Measurements from ENCODE around the gene UGGT2.
"Not testable (repeated sequence)": the region's sequence is repeated elsewhere in the genome, so short reads cannot be mapped to it uniquely, and the experiment has no call there.

- TF ChIP-seq CTCF (IDR thresholded peaks at IDR 0.05 in 8 of 11, conservative IDR thresholded peaks at IDR 0.05 in 3 of 11); POLR2A (IDR thresholded peaks at IDR 0.05); POLR2AphosphoS5 (IDR thresholded peaks at IDR 0.05): not testable (repeated sequence)
Observed at GRCh38 chr13:95928367-95928906, 124.8 kb downstream of the UGGT2 start.
